SHP77 treated with DMSO at 0.1 percent for 48 hours (cell line): ENCODE results near the gene PUM2.

Experiments used
- DNase-seq: peaks from one replicate; lab custom pipeline; 2025; lab: John Stamatoyannopoulos, UW

The PUM2 gene

GRCh38 chr2:20199633-20200270, 150.9 kb downstream of the PUM2 start:
- no peak for DNase-seq

- no peak for DNase-seq
Measured at GRCh38 chr2:20198796-20199632, 151.6 kb downstream of the PUM2 start.
